C4-2B (cell line): ENCODE data around the gene SETBP1.

ENCODE experiments used
- ZFX ChIP-seq: fragments of 450-650 bp; IDR thresholded peaks from 2 replicates; pipeline ENCODE4 v1.6.1; 2017
- TF ChIP-seq, protein P1 (sequence below): fragments of 450-650 bp; conservative IDR thresholded peaks from 2 replicates; pipeline ENCODE4 v1.5.1; 2017; ENCODE audit warnings: mild to moderate bottlenecking

DNA sequence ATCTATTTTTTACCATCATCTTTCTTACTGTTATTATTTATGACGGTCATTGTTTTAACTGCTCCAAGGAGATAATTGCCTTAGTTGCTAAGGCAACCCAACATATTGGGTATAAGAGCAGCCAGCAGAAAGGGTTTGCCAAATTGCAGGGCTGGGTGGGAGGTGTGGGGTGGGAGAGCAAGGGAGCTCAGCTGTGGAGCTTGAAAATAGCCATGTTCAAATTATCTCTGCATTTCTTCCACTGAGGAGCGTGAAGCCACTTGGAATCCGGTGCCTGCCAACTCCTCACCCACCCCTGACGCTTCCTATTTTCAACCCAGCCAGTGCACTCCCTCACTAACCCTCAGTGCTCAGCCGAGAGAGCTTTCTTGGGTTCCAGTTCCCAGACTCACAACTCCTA lies 60.8 kb downstream of the SETBP1 start:
- TF ChIP-seq, protein P1, sequence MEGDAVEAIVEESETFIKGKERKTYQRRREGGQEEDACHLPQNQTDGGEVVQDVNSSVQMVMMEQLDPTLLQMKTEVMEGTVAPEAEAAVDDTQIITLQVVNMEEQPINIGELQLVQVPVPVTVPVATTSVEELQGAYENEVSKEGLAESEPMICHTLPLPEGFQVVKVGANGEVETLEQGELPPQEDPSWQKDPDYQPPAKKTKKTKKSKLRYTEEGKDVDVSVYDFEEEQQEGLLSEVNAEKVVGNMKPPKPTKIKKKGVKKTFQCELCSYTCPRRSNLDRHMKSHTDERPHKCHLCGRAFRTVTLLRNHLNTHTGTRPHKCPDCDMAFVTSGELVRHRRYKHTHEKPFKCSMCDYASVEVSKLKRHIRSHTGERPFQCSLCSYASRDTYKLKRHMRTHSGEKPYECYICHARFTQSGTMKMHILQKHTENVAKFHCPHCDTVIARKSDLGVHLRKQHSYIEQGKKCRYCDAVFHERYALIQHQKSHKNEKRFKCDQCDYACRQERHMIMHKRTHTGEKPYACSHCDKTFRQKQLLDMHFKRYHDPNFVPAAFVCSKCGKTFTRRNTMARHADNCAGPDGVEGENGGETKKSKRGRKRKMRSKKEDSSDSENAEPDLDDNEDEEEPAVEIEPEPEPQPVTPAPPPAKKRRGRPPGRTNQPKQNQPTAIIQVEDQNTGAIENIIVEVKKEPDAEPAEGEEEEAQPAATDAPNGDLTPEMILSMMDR: no peak
- TF ChIP-seq ZFX: no peak
